Thyroid gland (tissue), 4 donors: Measurements from ENCODE around the gene CDC42EP5.

ENCODE experiments used
- POLR2A ChIP-seq, 2 donors: fragments of 450-650 bp; IDR thresholded peaks; one replicate each; pipeline ENCODE4 v1.6.1; 2017; ENCODE audit warnings: antibody characterized with exemption in 2 of 2, mild to moderate bottlenecking in 2 of 2, moderate library complexity in 1 of 2
- TF ChIP-seq, protein P1 (sequence below), 6 experiments: fragments of 200-600 bp in 3 of 6; fragments of 450-650 bp in 3 of 6; sonication (generic) in 3 of 6; IDR thresholded peaks; one replicate each; pipeline ENCODE4 v1.5.1; 2016 to 2019; ENCODE audit warnings: antibody characterized with exemption in 6 of 6, mild to moderate bottlenecking in 2 of 6, inconsistent platforms in 1 of 6, moderate library complexity in 1 of 6

DNA sequence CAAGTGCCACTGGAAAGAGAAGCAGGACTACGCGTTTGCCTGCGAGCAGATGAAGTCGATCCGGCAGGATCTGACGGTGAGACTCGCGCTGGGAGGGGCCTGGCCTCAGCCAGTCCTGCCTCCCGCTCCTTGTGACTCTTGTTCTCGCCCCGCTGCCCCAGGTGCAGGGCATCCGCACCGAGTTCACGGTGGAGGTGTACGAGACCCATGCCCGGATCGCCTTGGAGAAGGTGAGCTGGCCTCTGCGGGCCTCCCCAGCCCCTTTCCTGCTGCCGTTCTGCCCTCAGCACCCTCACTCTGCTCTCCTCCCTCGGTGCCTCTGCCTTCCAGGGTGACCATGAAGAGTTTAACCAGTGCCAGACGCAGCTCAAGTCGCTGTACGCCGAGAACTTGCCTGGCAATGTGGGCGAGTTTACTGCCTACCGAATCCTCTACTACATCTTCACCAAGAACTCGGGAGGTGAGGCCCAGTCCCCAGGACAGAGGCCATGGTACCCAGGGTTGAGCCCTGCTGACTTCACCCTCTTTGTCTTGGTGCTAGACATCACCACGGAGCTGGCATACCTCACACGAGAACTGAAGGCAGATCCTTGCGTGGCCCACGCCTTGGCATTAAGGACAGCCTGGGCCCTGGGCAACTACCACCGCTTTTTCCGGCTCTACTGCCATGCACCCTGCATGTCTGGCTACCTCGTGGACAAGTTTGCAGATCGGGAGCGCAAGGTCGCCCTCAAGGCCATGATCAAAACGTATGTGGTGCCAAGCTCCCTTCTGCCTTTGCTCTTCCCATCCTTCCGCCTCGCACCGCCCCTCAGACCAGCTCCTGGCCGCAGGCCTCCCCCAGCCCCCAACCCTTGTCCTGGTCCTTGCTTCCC, 15.1 kb downstream of the CDC42EP5 start:
- no peak for TF ChIP-seq POLR2A (IDR thresholded peaks at IDR 0.05)
- TF ChIP-seq, protein P1, sequence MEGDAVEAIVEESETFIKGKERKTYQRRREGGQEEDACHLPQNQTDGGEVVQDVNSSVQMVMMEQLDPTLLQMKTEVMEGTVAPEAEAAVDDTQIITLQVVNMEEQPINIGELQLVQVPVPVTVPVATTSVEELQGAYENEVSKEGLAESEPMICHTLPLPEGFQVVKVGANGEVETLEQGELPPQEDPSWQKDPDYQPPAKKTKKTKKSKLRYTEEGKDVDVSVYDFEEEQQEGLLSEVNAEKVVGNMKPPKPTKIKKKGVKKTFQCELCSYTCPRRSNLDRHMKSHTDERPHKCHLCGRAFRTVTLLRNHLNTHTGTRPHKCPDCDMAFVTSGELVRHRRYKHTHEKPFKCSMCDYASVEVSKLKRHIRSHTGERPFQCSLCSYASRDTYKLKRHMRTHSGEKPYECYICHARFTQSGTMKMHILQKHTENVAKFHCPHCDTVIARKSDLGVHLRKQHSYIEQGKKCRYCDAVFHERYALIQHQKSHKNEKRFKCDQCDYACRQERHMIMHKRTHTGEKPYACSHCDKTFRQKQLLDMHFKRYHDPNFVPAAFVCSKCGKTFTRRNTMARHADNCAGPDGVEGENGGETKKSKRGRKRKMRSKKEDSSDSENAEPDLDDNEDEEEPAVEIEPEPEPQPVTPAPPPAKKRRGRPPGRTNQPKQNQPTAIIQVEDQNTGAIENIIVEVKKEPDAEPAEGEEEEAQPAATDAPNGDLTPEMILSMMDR (IDR thresholded peaks at IDR 0.05), result no peak
